A549 treated with RU486 at 1 μM for 4 hours (cell line): ENCODE measurements around the gene RTEL1. TPM values are rescaled to one million over a fixed set of nuclear protein-coding genes. Genes with fewer than 3 reads are reported as not detected.

ENCODE experiments used
- total RNA-seq: library from RNA; stranded (reverse); fragments of 200-300 nt; extraction: Qiagen RNA extraction; gene quantifications from 5 replicates; pipeline ENCODE4 v1.2.3, GENCODE V29; 2022; ENCODE audit warnings: low read depth

RTEL1 gene, protein sequence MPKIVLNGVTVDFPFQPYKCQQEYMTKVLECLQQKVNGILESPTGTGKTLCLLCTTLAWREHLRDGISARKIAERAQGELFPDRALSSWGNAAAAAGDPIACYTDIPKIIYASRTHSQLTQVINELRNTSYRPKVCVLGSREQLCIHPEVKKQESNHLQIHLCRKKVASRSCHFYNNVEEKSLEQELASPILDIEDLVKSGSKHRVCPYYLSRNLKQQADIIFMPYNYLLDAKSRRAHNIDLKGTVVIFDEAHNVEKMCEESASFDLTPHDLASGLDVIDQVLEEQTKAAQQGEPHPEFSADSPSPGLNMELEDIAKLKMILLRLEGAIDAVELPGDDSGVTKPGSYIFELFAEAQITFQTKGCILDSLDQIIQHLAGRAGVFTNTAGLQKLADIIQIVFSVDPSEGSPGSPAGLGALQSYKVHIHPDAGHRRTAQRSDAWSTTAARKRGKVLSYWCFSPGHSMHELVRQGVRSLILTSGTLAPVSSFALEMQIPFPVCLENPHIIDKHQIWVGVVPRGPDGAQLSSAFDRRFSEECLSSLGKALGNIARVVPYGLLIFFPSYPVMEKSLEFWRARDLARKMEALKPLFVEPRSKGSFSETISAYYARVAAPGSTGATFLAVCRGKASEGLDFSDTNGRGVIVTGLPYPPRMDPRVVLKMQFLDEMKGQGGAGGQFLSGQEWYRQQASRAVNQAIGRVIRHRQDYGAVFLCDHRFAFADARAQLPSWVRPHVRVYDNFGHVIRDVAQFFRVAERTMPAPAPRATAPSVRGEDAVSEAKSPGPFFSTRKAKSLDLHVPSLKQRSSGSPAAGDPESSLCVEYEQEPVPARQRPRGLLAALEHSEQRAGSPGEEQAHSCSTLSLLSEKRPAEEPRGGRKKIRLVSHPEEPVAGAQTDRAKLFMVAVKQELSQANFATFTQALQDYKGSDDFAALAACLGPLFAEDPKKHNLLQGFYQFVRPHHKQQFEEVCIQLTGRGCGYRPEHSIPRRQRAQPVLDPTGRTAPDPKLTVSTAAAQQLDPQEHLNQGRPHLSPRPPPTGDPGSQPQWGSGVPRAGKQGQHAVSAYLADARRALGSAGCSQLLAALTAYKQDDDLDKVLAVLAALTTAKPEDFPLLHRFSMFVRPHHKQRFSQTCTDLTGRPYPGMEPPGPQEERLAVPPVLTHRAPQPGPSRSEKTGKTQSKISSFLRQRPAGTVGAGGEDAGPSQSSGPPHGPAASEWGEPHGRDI (N-terminal part only)
- total RNA-seq, result 3.7 to 7.4 TPM (median 5.8 TPM) in 5 replicates

DNA sequence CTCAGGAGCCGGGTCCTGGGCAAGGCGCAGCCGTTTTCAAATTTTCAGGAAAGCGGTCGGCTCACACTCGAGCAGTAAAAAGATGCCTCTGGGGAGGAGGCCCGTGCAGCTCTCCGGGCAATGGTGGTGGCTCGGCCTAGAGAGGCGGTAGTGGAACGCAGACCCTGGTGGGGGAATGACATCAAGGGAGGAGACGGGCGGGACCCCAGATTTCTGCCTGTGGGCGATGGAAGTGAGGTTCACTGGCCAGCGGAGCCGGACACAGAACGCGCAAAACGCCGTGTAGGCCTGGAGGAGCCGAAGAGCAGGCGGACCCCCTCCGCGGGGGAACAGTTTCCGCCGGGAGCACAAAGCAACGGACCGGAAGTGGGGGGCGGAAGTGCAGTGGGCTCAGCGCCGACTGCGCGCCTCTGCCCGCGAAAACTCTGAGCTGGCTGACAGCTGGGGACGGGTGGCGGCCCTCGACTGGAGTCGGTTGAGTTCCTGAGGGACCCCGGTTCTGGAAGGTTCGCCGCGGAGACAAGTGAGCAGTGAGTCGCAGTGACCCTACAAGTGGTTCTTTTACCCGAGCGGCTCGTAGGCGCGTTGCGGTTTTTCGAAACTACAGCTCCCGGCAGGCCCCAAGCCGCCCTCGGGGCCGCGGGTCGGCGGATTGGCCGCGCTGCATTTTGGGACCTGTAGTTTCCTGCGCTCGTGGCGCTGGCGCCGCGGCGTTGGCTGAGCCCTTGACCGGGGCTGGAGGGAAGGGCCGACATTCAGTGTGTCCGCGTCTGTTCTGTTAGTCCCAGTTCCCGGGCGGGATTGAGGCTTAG, at the start of gene RTEL1:
Gene RTEL1 (plus strand): TSS at position 376 of the 812 bp plus-strand sequence. CDS start 1,091 bp downstream, outside the sequence.

GRCh38 chr20:63626424-63627128, 31.5 kb upstream of the RTEL1 start, which contains the start of gene GMEB2:
TSS of gene GMEB2 (minus strand) at chr20:63627101. CDS start at chr20:63619397, 7,704 bp downstream.

GRCh38 chr20:63653041-63653973, 4.8 kb upstream of the RTEL1 start, which contains the start of gene STMN3:
TSS of gene STMN3 (minus strand) at chr20:63653424. CDS start at chr20:63653345, 79 bp downstream.

GRCh38 chr20:63696628-63697356, 38.7 kb downstream of the RTEL1 start, which contains the start of gene TNFRSF6B:
TSS of gene TNFRSF6B (plus strand) at chr20:63696652. CDS start at chr20:63696768, 116 bp downstream.

GRCh38 chr20:63707558-63708300, 49.6 kb downstream of the RTEL1 start, which contains the start of the genes ARFRP1 and ZGPAT:
TSS of gene ARFRP1 (minus strand) at chr20:63707976. CDS start at chr20:63707091, 885 bp downstream.
TSS of gene ZGPAT (plus strand) at chr20:63708039. CDS start at chr20:63708581, 542 bp downstream.

GRCh38 chr20:63735859-63736718, 78.0 kb downstream of the RTEL1 start, which contains the start of gene LIME1:
TSS of gene LIME1 (plus strand) at chr20:63736664. CDS start at chr20:63737550, 886 bp downstream.

GRCh38 chr20:63739130-63740069, 81.3 kb downstream of the RTEL1 start, which contains the start of gene SLC2A4RG:
TSS of gene SLC2A4RG (plus strand) at chr20:63739776. CDS start at chr20:63739913, 137 bp downstream.

Other genes starting within 250 kb of the RTEL1 start
- 0.49 to 1.3 TPM (median 0.60 TPM) in 5 replicates for gene KCNQ2, start 185.7 kb upstream of the RTEL1 start, total RNA-seq
- gene EEF1A2, start 159.2 kb upstream of the RTEL1 start, total RNA-seq, result 134 to 157 TPM (median 155 TPM) in 5 replicates
- gene PPDPF, start 137.5 kb upstream of the RTEL1 start, total RNA-seq, result 281 to 345 TPM (median 335 TPM) in 5 replicates
- 1.8 to 3.3 TPM (median 2.4 TPM) in 5 replicates for gene PTK6, start 120.9 kb upstream of the RTEL1 start, total RNA-seq
- gene SRMS, start 110.6 kb upstream of the RTEL1 start, total RNA-seq, result not detected in 5 replicates
- 0.18 to 0.29 TPM (median 0.22 TPM) in 4 of 5 replicates, not detected in the other for gene FNDC11, start 104.2 kb upstream of the RTEL1 start, total RNA-seq
- 6.6 to 10.8 TPM (median 9.3 TPM) in 5 replicates for gene HELZ2, start 84.1 kb upstream of the RTEL1 start, total RNA-seq
- gene GMEB2, start 31.2 kb upstream of the RTEL1 start, total RNA-seq, result 8.0 to 10.7 TPM (median 9.8 TPM) in 5 replicates
- gene STMN3, start 4.9 kb upstream of the RTEL1 start, total RNA-seq, result 6.7 to 10.3 TPM (median 9.8 TPM) in 5 replicates
- 0.46 to 1.2 TPM (median 0.60 TPM) in 5 replicates for gene TNFRSF6B, start 38.3 kb downstream of the RTEL1 start, total RNA-seq
- gene ARFRP1, start 49.7 kb downstream of the RTEL1 start, total RNA-seq, result 26.6 to 39.0 TPM (median 32.9 TPM) in 5 replicates
- gene ZGPAT, start 49.7 kb downstream of the RTEL1 start, total RNA-seq, result 18.7 to 27.3 TPM (median 26.3 TPM) in 5 replicates
- 3.3 to 10.2 TPM (median 8.5 TPM) in 5 replicates for gene LIME1, start 78.4 kb downstream of the RTEL1 start, total RNA-seq
- 57.0 to 107 TPM (median 91.7 TPM) in 5 replicates for gene SLC2A4RG, start 81.5 kb downstream of the RTEL1 start, total RNA-seq
- 0.46 to 0.96 TPM (median 0.71 TPM) in 5 replicates for gene ZBTB46, start 173.0 kb downstream of the RTEL1 start, total RNA-seq
- not detected in 5 replicates for gene ABHD16B, start 203.2 kb downstream of the RTEL1 start, total RNA-seq
- gene TPD52L2, start 207.0 kb downstream of the RTEL1 start, total RNA-seq, result 119 to 131 TPM (median 126 TPM) in 5 replicates
- gene DNAJC5, start 236.8 kb downstream of the RTEL1 start, total RNA-seq, result 23.4 to 32.0 TPM (median 28.7 TPM) in 5 replicates